Activated naive CD8-positive, alpha-beta T cell treated with anti-CD3 and anti-CD28 coated beads, Interleukin-2, amount 50 U/mL, for 16 hours (primary cell): ENCODE data around the gene ULK4.
"Not testable (repeated sequence)": the region's sequence is repeated elsewhere in the genome, so short reads cannot be mapped to it uniquely, and the experiment has no call there.

Experiments
- DNase-seq: peaks from one replicate; pipeline ENCODE4 v3.0.0-alpha.2; 2020; ENCODE audit warnings: low read depth, low spot score

ULK4 gene

GRCh38 chr3:41649129-41649739, 312.7 kb downstream of the ULK4 start:
- DNase-seq, result no peak

GRCh38 chr3:41647730-41648129, 314.2 kb downstream of the ULK4 start:
- DNase-seq, result not testable (repeated sequence)

GRCh38 chr3:41640076-41640475, 321.8 kb downstream of the ULK4 start:
- DNase-seq, result no peak

GRCh38 chr3:41638381-41638780, 323.5 kb downstream of the ULK4 start:
- DNase-seq, result no peak

- no peak for DNase-seq
These were observed 329.2 kb downstream of the ULK4 start for GRCh38 chr3:41632700-41633099.

GRCh38 chr3:41630708-41631107, 331.2 kb downstream of the ULK4 start:
- DNase-seq, result no peak

GRCh38 chr3:41629986-41630385, 331.9 kb downstream of the ULK4 start:
- DNase-seq, result no peak

GRCh38 chr3:41629072-41629471, 332.8 kb downstream of the ULK4 start:
- no peak for DNase-seq

GRCh38 chr3:41627477-41628087, 334.3 kb downstream of the ULK4 start:
- no peak for DNase-seq

- no peak for DNase-seq
These were observed 349.1 kb downstream of the ULK4 start for GRCh38 chr3:41612853-41613252.

- no peak for DNase-seq
These were observed 350.9 kb downstream of the ULK4 start for GRCh38 chr3:41611008-41611407.

GRCh38 chr3:41608347-41608746, 353.6 kb downstream of the ULK4 start:
- no peak for DNase-seq

- no peak for DNase-seq
These were observed 358.1 kb downstream of the ULK4 start for GRCh38 chr3:41603807-41604206.

- no peak for DNase-seq
These were observed 359.8 kb downstream of the ULK4 start for GRCh38 chr3:41602121-41602520.

- no peak for DNase-seq
These were observed 360.4 kb downstream of the ULK4 start for GRCh38 chr3:41601404-41601987.

GRCh38 chr3:41600616-41601015, 361.3 kb downstream of the ULK4 start:
- DNase-seq, result no peak

GRCh38 chr3:41599127-41599484, 362.8 kb downstream of the ULK4 start:
- DNase-seq, result no peak

- no peak for DNase-seq
These were observed 363.3 kb downstream of the ULK4 start for GRCh38 chr3:41598402-41599126.

GRCh38 chr3:41593774-41594173, 368.1 kb downstream of the ULK4 start:
- no peak for DNase-seq

GRCh38 chr3:41592753-41593510, 369.0 kb downstream of the ULK4 start:
- no peak for DNase-seq

GRCh38 chr3:41583014-41583413, 378.9 kb downstream of the ULK4 start:
- DNase-seq, result no peak

- no peak for DNase-seq
These were observed 380.2 kb downstream of the ULK4 start for GRCh38 chr3:41581700-41582099.
